ENCODE measurements around the gene ZFYVE1.

DNA sequence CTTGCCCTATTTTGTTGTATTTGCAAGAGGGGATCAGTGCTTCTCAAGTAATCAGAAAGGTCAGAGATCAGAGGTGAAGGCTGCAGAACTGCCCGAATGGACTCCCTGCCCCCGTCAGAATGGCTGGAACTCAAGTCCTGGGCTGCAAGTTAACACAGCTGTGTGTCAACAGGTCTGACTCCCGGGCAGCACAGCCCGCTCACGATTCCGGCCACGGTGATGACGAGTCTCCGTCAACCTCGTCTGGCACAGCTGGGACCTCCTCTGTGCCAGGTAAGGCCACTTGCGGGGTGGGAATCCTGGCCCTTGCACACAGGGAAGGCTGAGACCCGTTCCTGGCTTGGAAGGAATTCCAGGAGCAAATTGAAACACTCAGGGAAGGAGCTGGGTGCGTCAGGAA is 87.3 kb downstream of the ZFYVE1 start:
- no peak for TF ChIP-seq POLR2A (IDR thresholded peaks at IDR 0.05)
- TF ChIP-seq, protein P1, sequence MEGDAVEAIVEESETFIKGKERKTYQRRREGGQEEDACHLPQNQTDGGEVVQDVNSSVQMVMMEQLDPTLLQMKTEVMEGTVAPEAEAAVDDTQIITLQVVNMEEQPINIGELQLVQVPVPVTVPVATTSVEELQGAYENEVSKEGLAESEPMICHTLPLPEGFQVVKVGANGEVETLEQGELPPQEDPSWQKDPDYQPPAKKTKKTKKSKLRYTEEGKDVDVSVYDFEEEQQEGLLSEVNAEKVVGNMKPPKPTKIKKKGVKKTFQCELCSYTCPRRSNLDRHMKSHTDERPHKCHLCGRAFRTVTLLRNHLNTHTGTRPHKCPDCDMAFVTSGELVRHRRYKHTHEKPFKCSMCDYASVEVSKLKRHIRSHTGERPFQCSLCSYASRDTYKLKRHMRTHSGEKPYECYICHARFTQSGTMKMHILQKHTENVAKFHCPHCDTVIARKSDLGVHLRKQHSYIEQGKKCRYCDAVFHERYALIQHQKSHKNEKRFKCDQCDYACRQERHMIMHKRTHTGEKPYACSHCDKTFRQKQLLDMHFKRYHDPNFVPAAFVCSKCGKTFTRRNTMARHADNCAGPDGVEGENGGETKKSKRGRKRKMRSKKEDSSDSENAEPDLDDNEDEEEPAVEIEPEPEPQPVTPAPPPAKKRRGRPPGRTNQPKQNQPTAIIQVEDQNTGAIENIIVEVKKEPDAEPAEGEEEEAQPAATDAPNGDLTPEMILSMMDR (IDR thresholded peaks at IDR 0.05), result no peak
